T-helper 22 cell (primary cell): ENCODE data around the gene NDUFAF2.
"Not testable (repeated sequence)": the region's sequence is repeated elsewhere in the genome, so short reads cannot be mapped to it uniquely, and the experiment has no call there.

Experiments
- DNase-seq: peaks from one replicate; pipeline ENCODE4 v3.0.0-alpha.2; 2020; ENCODE audit warnings: low read depth

The NDUFAF2 gene

GRCh38 chr5:60944904-60945812 is at the start of gene NDUFAF2, which contains the start of gene ERCC8:
TSS of gene NDUFAF2 (plus strand) at chr5:60945205. CDS start at chr5:60945256, 51 bp downstream.
TSS of gene ERCC8 (minus strand) at chr5:60945070. CDS start at chr5:60945008, 62 bp downstream.
- DNase-seq: peak; percentile 77

DNA sequence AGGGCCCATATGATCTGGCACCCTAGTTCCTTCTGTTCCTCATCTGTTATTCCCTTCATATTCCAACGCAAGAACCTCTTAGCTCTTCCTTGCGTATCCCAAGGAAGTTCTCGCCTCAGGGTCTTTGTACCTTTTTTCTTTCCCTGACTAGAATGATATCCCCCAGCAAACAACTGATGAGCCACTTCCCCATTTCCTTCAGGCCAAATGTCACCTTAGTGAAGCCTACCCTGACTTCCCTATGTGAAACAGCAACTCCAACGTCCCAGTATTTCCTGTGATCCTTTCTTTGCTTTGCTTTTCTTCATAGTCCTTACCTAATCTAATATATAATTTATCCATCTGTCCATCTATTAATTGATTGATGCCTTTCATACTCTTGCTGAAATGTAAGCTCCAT is 48.0 kb upstream of the NDUFAF2 start:
- no peak for DNase-seq

DNA sequence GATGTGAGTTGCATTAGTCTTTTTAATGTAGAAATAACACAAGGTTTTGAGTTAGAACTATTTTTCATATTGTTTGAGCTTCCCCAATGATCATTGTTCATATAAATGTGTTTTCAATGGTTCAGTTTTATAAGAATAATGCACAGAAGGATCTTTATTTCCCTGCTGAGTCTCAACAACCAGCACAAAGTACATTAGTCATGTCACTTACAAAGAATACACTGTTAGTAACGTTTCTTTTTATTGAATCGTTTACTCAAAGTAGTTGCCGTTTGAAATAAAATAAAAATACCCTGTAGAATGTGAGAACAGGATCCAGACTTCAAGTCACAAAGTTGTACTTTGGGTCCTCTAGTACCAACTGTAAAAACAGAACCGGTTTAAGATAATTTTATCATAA is 41.6 kb upstream of the NDUFAF2 start:
- DNase-seq: no peak

DNA sequence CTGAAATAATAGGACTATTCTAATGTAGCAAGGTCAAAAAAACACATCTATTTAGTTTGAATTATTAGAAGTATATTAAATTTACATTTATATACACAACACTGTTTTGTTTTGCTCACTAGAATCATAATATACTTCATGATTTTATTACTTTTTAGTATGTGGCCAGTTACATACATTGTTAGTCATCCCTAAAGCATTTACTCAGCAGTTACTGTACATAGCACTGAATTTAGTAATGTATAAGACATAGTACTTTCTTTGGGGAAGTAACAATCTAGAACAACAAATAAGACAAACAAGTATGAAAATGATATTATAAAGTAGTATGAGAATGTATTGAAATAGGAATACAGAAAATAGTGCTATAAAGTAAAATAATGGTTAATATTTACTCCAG is 28.4 kb upstream of the NDUFAF2 start:
- no peak for DNase-seq

- DNase-seq: no peak
These were observed 26.5 kb upstream of the NDUFAF2 start for GRCh38 chr5:60918466-60918865.

- DNase-seq: no peak
These were observed 17.6 kb upstream of the NDUFAF2 start for GRCh38 chr5:60927450-60927849.

DNA sequence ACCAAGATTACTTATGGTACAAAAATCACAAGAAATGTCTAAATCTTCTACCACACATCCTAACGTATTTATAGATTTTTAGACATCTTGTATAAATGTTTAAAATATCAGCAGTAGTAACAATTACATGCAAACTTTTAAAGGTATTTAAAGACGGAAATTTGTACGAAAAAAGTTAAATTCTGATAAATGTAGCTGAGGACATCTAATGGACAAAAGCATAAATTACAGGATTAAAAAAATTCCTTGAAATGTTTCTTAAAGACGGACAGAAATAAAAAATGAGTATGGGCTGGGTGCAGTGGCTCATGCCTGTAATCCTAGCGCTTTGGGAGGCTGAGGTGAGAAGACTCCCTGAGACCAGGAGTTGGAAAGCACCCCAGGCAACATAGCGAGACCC is 16.0 kb upstream of the NDUFAF2 start:
- no peak for DNase-seq

GRCh38 chr5:60943624-60944023 is 1.4 kb upstream of the NDUFAF2 start:
- DNase-seq: no peak

DNA sequence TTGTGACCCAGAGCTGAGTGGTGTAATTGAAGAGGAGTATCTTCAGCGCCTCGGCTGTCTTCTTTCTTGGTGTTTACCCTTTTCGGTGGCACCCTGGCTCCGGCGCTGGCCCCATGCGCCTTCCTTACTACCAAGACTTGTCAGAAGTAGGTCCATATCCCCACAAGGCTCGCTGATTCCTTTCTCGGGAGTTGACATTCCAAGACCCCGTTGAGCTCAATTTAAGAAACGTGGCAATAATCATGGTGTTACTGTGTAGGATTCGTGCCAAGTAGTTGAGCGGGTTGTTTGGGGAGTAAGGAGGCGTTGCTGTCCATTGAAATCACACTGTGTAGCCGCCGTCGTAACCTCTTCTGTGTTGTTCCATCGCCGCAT is 795 bp downstream of the NDUFAF2 start:
- DNase-seq: no peak

GRCh38 chr5:60948738-60949137 is 3.7 kb downstream of the NDUFAF2 start:
- DNase-seq: no peak

DNA sequence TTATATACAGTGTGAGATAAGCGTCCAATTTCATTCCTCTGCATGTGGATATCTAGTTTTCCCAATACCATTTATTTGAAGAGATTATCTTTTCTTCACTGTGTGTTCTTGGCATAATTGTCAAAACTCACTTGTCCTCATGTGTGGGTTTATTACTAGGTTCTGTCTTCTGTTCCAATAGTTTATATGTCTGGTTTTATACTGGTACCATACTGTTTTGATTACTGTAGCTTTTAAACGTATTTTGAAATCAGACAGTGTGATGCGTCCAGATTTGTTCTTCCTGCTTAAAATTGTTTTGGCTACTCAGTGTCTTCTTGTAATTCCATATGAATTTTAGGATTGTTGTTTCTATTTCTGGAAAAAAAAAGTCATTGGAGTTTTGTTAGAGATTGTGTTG is 10.2 kb downstream of the NDUFAF2 start:
- DNase-seq: no peak

- DNase-seq: no peak
These were observed 13.1 kb downstream of the NDUFAF2 start for GRCh38 chr5:60958088-60958487.

- DNase-seq: no peak
These were observed 13.7 kb downstream of the NDUFAF2 start for GRCh38 chr5:60958712-60959111.

- DNase-seq: no peak
These were observed 14.2 kb downstream of the NDUFAF2 start for GRCh38 chr5:60959156-60959555.

- DNase-seq: no peak
These were observed 15.6 kb downstream of the NDUFAF2 start for GRCh38 chr5:60960591-60960990.

- no peak for DNase-seq
These were observed 16.7 kb downstream of the NDUFAF2 start for GRCh38 chr5:60961685-60962084.

DNA sequence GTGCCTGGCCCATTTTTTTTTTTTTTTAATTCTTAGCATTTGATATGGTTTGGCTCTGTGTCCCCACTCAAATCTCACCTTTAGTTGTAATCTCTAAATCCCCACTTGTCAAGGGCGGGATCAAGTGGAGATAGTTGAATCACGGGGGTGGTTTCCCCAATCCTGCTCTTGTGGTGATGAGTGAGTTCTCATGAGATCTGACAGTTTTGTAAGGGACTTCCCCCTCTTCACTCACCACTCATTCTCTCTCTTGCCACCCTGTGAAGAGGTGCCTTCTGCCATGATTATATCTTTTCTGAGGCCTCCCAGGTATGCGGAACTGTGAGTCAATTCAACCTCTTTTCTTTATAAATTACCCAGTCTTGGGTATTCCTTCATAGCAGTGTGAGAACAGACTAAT is 27.2 kb downstream of the NDUFAF2 start:
- DNase-seq: no peak

- no peak for DNase-seq
These were observed 33.1 kb downstream of the NDUFAF2 start for GRCh38 chr5:60977956-60978737.

DNA sequence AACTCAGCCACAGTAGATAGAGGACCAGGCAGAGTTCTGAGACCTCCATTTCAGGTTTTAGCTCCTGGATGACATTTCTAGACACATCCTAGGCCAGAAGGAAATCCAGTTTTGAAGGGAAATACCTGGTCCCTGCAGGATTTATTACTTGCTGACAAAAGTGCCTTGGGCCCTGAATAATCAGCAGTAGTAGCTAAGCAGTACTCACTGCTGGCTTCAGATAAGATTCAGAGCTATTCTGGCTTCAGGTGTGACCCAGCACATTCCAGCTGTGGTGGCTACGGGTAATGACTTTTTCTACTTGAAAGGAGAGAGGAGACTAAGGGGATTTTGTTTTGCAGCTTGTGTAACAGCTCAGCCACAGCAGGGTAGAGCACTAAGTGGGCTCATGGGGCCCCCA is 34.0 kb downstream of the NDUFAF2 start:
- DNase-seq: no peak

DNA sequence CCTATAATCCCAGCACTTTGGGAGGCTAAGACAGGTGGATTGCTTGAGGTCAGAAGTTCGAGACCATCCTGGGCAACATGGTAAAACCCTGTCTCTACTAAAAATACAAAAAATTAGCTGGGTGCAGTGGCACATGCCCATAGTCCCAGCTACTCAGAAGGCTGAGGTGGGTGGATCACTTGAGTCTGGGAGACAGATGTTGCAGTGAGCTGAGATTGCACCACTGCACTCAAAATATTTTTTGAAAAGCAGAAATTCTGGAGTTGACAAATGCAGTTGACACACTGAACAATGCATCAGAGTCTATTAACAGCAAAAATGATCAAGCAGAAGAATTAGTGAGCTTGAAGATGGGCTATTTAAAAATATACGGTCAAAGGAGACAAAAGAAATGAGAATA is 35.5 kb downstream of the NDUFAF2 start:
- DNase-seq: no peak

DNA sequence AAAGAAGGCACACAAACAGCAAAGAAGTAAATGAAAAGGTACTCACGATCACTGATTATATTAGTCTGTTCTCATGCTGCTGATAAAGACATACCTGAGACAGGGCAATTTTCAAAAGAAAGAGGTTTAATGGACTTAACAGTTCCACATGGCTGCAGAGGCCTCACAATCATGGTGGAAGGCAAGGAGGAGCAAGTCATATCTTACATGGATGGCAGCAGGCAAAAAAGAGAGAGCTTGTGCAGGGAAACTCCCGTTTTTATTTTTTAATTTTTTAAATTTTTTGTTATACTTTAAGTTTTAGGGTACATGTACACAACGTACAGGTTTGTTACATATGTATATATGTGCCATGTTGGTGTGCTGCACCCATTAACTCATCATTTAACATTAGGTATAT is 37.1 kb downstream of the NDUFAF2 start:
- DNase-seq: not testable (repeated sequence)

DNA sequence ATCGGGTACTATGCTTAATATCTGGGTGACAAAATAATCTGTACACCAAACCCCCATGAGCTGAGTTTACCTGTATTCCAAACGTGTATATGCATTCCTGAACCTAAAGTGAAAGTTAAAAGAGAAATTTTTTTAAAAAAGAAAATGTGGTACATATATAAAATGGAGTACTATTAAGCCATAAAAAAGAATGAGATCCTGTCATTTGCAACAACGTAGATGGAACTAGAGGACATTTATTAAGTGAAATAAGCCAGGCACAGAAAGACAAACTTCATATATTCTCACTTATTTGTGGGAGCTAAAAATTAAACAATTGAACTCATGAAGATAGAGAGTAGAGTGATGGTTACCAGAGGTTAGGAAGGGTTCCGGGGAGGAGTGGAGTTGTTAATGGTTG is 44.8 kb downstream of the NDUFAF2 start:
- no peak for DNase-seq

DNA sequence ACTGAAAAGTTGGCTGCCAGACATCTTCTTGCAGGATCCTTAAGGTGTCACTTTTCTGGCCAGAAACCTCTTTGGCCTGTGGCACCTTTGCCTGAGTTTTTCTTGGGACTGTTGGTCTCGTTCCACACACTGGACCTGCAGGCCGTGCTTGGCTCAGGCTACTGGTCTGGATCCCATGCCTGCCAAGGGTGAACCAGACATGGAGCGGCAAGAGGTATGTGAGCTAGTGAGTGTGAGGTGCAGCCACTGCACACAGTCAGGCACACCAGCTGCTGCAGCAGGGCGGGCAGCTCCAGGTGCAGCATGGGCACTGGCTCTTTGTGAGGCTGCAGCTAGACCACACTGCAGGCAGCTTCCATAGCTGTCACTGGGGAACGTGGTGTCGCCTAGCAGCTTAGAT is 47.9 kb downstream of the NDUFAF2 start:
- no peak for DNase-seq
